ENCODE data around the gene RBSN.

DNA sequence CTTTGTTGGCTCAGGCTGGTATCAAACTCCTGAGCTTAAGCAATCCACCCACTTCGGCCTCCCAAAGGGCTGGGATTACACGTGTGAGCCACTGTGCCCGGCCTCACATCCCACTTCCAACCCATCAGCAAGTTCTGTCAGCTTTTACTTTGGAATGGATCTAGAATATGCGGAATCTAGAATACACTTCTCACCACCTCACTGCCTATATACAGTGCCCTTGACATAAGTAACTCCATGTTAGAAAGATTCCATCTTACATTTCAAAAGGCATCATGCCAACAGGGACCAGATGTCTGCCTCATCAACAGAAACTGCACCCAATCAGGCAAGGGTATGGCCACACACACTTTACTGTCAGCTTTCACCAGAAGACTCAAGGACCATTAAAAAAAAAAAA, 9.9 kb upstream of the RBSN start:
- TF ChIP-seq CTCF (IDR thresholded peaks at IDR 0.05; ENCODE audit: insufficient read depth, low read length, poor library complexity, severe bottlenecking), result no peak
- TF ChIP-seq EZH2phosphoT487 (conservative IDR thresholded peaks at IDR 0.05; ENCODE audit: low read length), result no peak

All from SU-DHL-6 (cell line).